ENCODE results near the gene TMEM170A. TPM values are rescaled to one million over a fixed set of nuclear protein-coding genes. Genes with fewer than 3 reads are reported as not detected.

The TMEM170A gene
- total RNA-seq, 6 experiments from 2014 or later: 9.4 to 15.5 (median 12.8) TPM

DNA sequence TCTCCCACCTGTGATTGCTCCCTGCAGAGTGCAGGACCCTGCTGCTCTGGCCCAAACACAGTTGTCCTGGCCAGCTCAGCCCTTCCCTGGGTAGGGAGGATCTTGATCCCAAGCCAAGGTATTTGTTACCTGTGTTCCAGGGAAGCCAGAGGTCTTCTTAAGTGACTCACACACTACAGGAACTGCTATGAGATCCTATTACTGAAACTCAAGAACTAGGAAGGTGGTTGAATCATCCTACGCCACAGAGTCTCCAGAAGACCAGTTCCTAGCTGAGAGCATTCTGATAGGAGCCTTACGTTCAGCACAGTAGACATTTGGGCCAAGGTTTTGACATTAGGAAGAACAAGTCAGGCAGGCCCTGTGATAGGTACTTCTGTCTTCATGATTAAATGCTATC, 18.7 kb upstream of the TMEM170A start:
- DNase-seq (no peak), ATAC-seq (no peak)
- WGBS (ENCODE audit: insufficient coverage, low coverage, low lambda C conversion rate, missing lambda C conversion rate): 100% methylated on average over 1 of the region's 2 CpGs
- no peaks in the 10 kb centered on the region for H3K27me3 ChIP-seq
- intact Hi-C loops (cut with DNase I): loop anchor here in 1 of 2 donors (10.0 kb wide), 1 partner anchor 52 kb away; the partner anchor contains the start of gene CHST5
- no peak overlapping the region for H3K27ac ChIP-seq
- H3K36me3 ChIP-seq: no peaks in the 10 kb centered on the region
- no peaks in the 10 kb centered on the region for H3K9me3 ChIP-seq
- no peaks in the 10 kb centered on the region for H3K4me1 ChIP-seq
- H3K4me3 ChIP-seq: no peak overlapping the region
- TF ChIP-seq, protein P1, sequence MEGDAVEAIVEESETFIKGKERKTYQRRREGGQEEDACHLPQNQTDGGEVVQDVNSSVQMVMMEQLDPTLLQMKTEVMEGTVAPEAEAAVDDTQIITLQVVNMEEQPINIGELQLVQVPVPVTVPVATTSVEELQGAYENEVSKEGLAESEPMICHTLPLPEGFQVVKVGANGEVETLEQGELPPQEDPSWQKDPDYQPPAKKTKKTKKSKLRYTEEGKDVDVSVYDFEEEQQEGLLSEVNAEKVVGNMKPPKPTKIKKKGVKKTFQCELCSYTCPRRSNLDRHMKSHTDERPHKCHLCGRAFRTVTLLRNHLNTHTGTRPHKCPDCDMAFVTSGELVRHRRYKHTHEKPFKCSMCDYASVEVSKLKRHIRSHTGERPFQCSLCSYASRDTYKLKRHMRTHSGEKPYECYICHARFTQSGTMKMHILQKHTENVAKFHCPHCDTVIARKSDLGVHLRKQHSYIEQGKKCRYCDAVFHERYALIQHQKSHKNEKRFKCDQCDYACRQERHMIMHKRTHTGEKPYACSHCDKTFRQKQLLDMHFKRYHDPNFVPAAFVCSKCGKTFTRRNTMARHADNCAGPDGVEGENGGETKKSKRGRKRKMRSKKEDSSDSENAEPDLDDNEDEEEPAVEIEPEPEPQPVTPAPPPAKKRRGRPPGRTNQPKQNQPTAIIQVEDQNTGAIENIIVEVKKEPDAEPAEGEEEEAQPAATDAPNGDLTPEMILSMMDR (IDR thresholded peaks at IDR 0.05): no peak
- no peak for TF ChIP-seq POLR2A (IDR thresholded peaks at IDR 0.05)

DNA sequence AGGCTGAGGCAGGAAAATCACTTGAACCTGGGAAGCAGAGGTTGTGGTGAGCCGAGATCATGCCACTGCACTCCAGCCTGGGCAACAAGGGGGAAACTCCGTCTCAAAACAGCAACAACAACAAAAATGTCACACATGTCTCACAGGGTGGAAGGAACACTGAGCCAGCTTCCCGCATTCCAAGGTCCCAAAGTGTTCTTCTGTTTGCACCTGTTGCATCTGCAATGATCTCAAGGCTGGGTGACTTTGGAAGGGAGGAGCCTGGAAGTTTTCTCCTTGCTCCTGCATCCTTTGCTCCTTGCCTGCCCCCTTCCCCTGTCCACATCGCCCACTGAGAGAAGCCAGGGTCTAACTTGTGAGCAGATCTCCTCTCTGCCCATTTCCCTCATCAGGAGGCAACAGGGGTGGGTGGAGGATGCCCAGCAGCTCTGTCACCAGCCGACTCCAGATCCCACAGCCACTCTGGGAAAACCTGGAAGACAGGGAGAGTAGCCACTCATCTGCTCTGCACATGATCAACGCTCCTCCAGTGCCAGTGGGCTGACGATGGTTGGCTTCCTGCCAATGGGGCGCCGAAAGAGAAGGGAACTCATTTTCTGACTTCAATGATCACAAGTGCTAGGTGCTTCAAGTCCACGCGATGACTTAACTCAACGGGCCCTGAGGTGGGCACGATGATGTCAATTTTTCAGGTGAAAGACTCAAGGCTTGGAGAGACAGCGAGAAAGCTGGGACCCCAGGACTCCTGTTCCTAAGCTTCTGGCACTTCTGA, 18.1 kb upstream of the TMEM170A start:
- TF ChIP-seq POLR2A (IDR thresholded peaks at IDR 0.05): no peak
- TF ChIP-seq, protein P1 (IDR thresholded peaks at IDR 0.05): no peak
- Histone ChIP-seq H3K36me3 (no peaks in the 10 kb centered on the region), H3K27me3 (no peaks in the 10 kb centered on the region), H3K9me3 (no peaks in the 10 kb centered on the region), H3K4me1 (no peaks in the 10 kb centered on the region), H3K4me3 (no peak overlapping the region), H3K27ac (no peak overlapping the region)
- ATAC-seq (no peak), DNase-seq (no peak)
- 85% methylated on average over 4 of the region's 14 CpGs for WGBS (ENCODE audit: insufficient coverage, low coverage, low lambda C conversion rate, missing lambda C conversion rate)
- intact Hi-C loops (cut with DNase I): loop anchor here in 1 of 2 donors (10.0 kb wide), 1 partner anchor 52 kb away; the partner anchor contains the start of gene CHST5

DNA sequence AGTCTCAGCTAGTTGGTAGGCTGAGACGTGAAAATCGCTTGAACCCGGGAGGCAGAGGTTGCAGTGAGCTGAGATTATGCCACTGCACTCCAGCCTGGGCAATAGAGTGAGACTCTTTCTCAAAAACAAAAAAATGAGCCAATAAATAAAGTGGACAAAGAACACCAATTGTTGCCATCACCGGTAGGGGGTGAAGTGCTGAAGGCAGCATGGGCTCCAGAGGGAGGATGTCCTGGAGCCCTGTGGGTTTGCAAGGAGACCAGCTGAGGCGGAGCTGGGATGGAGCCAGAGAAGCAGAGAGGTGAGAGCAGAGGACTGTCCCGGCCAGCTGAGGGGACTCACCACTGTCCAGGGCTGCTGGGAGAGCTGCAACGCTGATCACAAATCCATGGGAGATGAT, 17.0 kb upstream of the TMEM170A start:
- H3K27ac ChIP-seq: no peak overlapping the region
- TF ChIP-seq, protein P1 (IDR thresholded peaks at IDR 0.05): no peak
- TF ChIP-seq POLR2A (IDR thresholded peaks at IDR 0.05): no peak
- no peaks in the 10 kb centered on the region for H3K36me3 ChIP-seq
- no peaks in the 10 kb centered on the region for H3K4me1 ChIP-seq
- ATAC-seq (no peak), DNase-seq (no peak)
- intact Hi-C loops (cut with DNase I): loop anchor here in 1 of 2 donors (10.0 kb wide), 1 partner anchor 53 kb away; the partner anchor contains the start of gene CHST5
- 64% methylated on average over 4 of the region's 7 CpGs for WGBS (ENCODE audit: insufficient coverage, low coverage, low lambda C conversion rate, missing lambda C conversion rate)
- H3K4me3 ChIP-seq: no peak overlapping the region
- H3K9me3 ChIP-seq: no peaks in the 10 kb centered on the region
- H3K27me3 ChIP-seq: no peaks in the 10 kb centered on the region

DNA sequence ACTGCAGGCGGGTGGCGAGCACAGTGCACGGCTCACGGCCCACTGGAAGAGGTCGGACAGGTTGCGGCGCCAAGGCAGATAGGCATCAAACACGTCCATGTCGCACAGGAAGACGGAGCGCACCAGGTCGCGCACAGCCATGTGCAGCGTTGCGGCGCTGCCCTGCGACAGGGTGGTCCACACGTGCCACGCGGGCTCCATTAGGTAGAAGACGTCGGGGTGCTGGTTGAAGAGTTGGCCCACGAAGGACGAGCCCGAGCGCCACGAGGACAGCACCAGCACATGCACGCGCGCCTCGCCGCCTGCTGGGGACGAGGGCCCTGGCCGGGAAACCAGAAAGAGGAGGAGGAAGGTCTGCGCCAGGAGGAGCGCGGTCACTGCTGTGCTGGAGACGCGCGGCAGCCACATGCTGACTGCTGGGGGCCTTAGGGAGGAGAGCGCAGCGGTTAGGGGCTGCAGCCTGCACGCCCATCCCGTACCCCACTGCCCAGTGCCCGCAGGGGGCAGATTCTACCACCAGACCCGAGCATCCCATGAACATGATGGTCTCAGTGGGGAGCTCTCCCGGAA, 15.0 kb upstream of the TMEM170A start:
- no peaks in the 10 kb centered on the region for H3K27me3 ChIP-seq

More for the DNA sequence above, 15.0 kb upstream of the TMEM170A start:
- H3K4me3 ChIP-seq: no peak overlapping the region
- DNase-seq (no peak), ATAC-seq (no peak)
- H3K27ac ChIP-seq: no peak overlapping the region
- no peaks in the 10 kb centered on the region for H3K4me1 ChIP-seq
- no peaks in the 10 kb centered on the region for H3K9me3 ChIP-seq
- WGBS (ENCODE audit: insufficient coverage, low coverage, low lambda C conversion rate, missing lambda C conversion rate): 95% methylated on average over 7 of the region's 47 CpGs
- H3K36me3 ChIP-seq: no peaks in the 10 kb centered on the region
- TF ChIP-seq, protein P1 (IDR thresholded peaks at IDR 0.05): no peak
- TF ChIP-seq POLR2A (IDR thresholded peaks at IDR 0.05): no peak
- intact Hi-C loops (cut with DNase I): loop anchor here in 1 of 2 donors (10.0 kb wide), 1 partner anchor 285 kb away; no protein-coding TSS in a partner anchor

Measured in right lobe of liver (tissue), 6 donors.